ENCODE results near the gene TBCA.

The TBCA gene

DNA sequence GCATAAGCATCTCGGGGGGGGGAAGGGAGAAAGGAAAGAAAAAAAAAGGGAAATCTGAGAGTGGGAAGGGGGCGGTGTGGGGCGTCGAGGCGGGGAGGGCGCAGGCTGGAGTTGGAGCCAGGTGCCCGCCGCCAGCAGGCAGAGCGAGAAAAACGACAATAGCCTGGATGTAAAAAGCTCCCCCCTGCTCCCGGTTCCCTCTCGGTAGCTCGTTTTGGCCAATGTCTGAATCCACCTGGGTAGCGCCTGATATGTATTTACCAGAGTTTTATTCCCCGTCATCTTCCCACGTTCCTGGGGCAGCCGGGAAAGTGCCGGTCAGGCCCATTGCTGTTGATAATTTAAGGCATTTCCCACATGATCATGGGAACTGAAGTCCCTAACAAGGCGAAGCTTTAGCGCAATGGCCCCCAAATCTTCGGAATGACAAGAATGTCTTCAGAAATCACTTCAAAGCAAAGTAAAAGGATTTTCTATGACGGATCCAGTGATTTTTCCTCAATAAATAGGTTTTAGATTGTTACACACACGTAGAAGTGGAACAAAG is 134.7 kb downstream of the TBCA start:
- no peak for DNase-seq

All from DMS79 treated with DMSO at 0.1 percent for 48 hours (cell line).